Stimulated activated CD8-positive, alpha-beta memory T cell treated with anti-CD3 and anti-CD28 coated beads, Interleukin-12 subunit alpha, Interleukin-12 subunit beta, amount 100 ng/mL, for 4 hours (primary cell): ENCODE data around the gene KDM5C.

Source experiments
- DNase-seq: peaks from one replicate; pipeline ENCODE4 v3.0.0-alpha.2; 2020; ENCODE audit warnings: low read depth

Gene KDM5C

GRCh38 chrX:53250556-53250955 is 25.5 kb upstream of the KDM5C start:
- no peak for DNase-seq

- no peak for DNase-seq
These were observed 24.5 kb upstream of the KDM5C start for GRCh38 chrX:53249408-53250042.

- DNase-seq, result no peak
These were observed 22.9 kb upstream of the KDM5C start for GRCh38 chrX:53247928-53248327.

GRCh38 chrX:53246231-53246630 is 21.2 kb upstream of the KDM5C start:
- no peak for DNase-seq

GRCh38 chrX:53244610-53245009 is 19.6 kb upstream of the KDM5C start:
- no peak for DNase-seq

- no peak for DNase-seq
These were observed 17.3 kb upstream of the KDM5C start for GRCh38 chrX:53242310-53242709.

GRCh38 chrX:53241558-53241957 is 16.6 kb upstream of the KDM5C start:
- no peak for DNase-seq

- DNase-seq, result no peak
These were observed 14.5 kb upstream of the KDM5C start for GRCh38 chrX:53239474-53239873.

GRCh38 chrX:53237056-53237455 is 12.0 kb upstream of the KDM5C start:
- no peak for DNase-seq

GRCh38 chrX:53236025-53236679 is 11.1 kb upstream of the KDM5C start:
- no peak for DNase-seq

- no peak for DNase-seq
These were observed 10.6 kb upstream of the KDM5C start for GRCh38 chrX:53235566-53235965.

GRCh38 chrX:53234484-53234883 is 9.5 kb upstream of the KDM5C start:
- DNase-seq, result no peak

GRCh38 chrX:53233536-53233935 is 8.5 kb upstream of the KDM5C start:
- DNase-seq, result no peak

GRCh38 chrX:53230116-53230515 is 5.1 kb upstream of the KDM5C start:
- DNase-seq, result no peak

- no peak for DNase-seq
These were observed 2.3 kb upstream of the KDM5C start for GRCh38 chrX:53227224-53227765.

GRCh38 chrX:53223955-53224859 is 800 bp downstream of the KDM5C start:
- no peak for DNase-seq

- DNase-seq, result no peak
These were observed 1.8 kb downstream of the KDM5C start for GRCh38 chrX:53223068-53223693.

- no peak for DNase-seq
These were observed 13.5 kb downstream of the KDM5C start for GRCh38 chrX:53211391-53211978.

- DNase-seq, result no peak
These were observed 28.3 kb downstream of the KDM5C start for GRCh38 chrX:53196678-53197077.

- no peak for DNase-seq
These were observed 29.6 kb downstream of the KDM5C start for GRCh38 chrX:53195401-53195800.

GRCh38 chrX:53194308-53194707 is 30.7 kb downstream of the KDM5C start:
- DNase-seq, result no peak

GRCh38 chrX:53193093-53193492 is 31.9 kb downstream of the KDM5C start:
- DNase-seq, result no peak
